GM18526 (cell line): Measurements from ENCODE around the gene OR6K2.

ENCODE experiments used
- POLR2A ChIP-seq: IDR thresholded peaks from 3 replicates; pipeline ENCODE4 v1.6.1; 2011; ENCODE audit not compliant: insufficient read length; ENCODE audit errors: extremely low read depth

The OR6K2 gene

GRCh38 chr1:158689110-158689509, 11.3 kb downstream of the OR6K2 start:
- no peak for TF ChIP-seq POLR2A

GRCh38 chr1:158687037-158687436, 13.4 kb downstream of the OR6K2 start:
- no peak for TF ChIP-seq POLR2A

- TF ChIP-seq POLR2A, result no peak
These were observed 14.1 kb downstream of the OR6K2 start, which contains the start of gene SPTA1 for GRCh38 chr1:158686111-158687009. TSS of gene SPTA1 (minus strand) at chr1:158686715. CDS start at chr1:158686517, 198 bp downstream.

- TF ChIP-seq POLR2A, result no peak
These were observed 15.4 kb downstream of the OR6K2 start for GRCh38 chr1:158685085-158685484.

- no peak for TF ChIP-seq POLR2A
These were observed 18.8 kb downstream of the OR6K2 start for GRCh38 chr1:158681606-158682005.

GRCh38 chr1:158679289-158679688, 21.2 kb downstream of the OR6K2 start:
- TF ChIP-seq POLR2A, result no peak

GRCh38 chr1:158675563-158676323, 24.7 kb downstream of the OR6K2 start:
- no peak for TF ChIP-seq POLR2A

GRCh38 chr1:158674302-158674701, 26.1 kb downstream of the OR6K2 start:
- no peak for TF ChIP-seq POLR2A

GRCh38 chr1:158666037-158666436, 34.4 kb downstream of the OR6K2 start:
- TF ChIP-seq POLR2A, result no peak

- TF ChIP-seq POLR2A, result no peak
These were observed 45.9 kb downstream of the OR6K2 start for GRCh38 chr1:158654571-158654970.

- no peak for TF ChIP-seq POLR2A
These were observed 46.4 kb downstream of the OR6K2 start for GRCh38 chr1:158654086-158654485.

GRCh38 chr1:158652721-158653334, 47.6 kb downstream of the OR6K2 start:
- TF ChIP-seq POLR2A, result no peak
